Lower leg skin (tissue), 4 donors: ENCODE results near the gene CFAP58. TPM values are rescaled to one million over a fixed set of nuclear protein-coding genes. Genes with fewer than 3 reads are reported as not detected.

Source experiments
- DNase-seq, 2 donors: peaks; one replicate each; pipeline ENCODE4 v3.0.0-alpha.2; 2019; ENCODE audit warnings: low spot score in 2 of 2
- H3K4me3 ChIP-seq: fragments of 200-600 bp; sonication (generic); 2 replicates; pipeline ENCODE4 v1.5.1; 2017; ENCODE audit warnings: mild to moderate bottlenecking, low read depth; ENCODE audit not compliant: poor library complexity, severe bottlenecking
- POLR2A ChIP-seq, 2 donors: fragments of 450-650 bp; IDR thresholded peaks; one replicate each; pipeline ENCODE4 v1.6.1; 2016 to 2017; ENCODE audit warnings: antibody characterized with exemption in 2 of 2, mild to moderate bottlenecking in 1 of 2, moderate library complexity in 1 of 2
- whole genome bisulfite sequencing, 2 donors: methylation state at CpG; one replicate each; pipeline ENCODE4 v1.1.5; 2018; 5-methylcytosine and 5-hydroxymethylcytosine counted together
- intact Hi-C: fragments of 100-400 bp; cut with DNase I; formaldehyde crosslinking; loops from one replicate; pipeline ENCODE4 v1.15.0; 2023; ENCODE audit warnings: low total_unique reads
- total RNA-seq, 4 donors: library from RNA; depleted of rRNA; stranded (reverse); fragments of >200 nt; gene quantifications; one replicate each; pipeline ENCODE4 v1.1.0, GENCODE V29; 2016
- TF ChIP-seq, protein P1 (sequence below), 3 donors: fragments of 450-650 bp; IDR thresholded peaks; one replicate each; pipeline ENCODE4 v1.5.1; 2016; ENCODE audit warnings: antibody characterized with exemption in 3 of 3, mild to moderate bottlenecking in 3 of 3, moderate library complexity in 2 of 3

CFAP58 gene
- total RNA-seq, 4 donors from 2014 or later, result 0.42 to 0.55 (median 0.44) TPM; not detected in 1

DNA sequence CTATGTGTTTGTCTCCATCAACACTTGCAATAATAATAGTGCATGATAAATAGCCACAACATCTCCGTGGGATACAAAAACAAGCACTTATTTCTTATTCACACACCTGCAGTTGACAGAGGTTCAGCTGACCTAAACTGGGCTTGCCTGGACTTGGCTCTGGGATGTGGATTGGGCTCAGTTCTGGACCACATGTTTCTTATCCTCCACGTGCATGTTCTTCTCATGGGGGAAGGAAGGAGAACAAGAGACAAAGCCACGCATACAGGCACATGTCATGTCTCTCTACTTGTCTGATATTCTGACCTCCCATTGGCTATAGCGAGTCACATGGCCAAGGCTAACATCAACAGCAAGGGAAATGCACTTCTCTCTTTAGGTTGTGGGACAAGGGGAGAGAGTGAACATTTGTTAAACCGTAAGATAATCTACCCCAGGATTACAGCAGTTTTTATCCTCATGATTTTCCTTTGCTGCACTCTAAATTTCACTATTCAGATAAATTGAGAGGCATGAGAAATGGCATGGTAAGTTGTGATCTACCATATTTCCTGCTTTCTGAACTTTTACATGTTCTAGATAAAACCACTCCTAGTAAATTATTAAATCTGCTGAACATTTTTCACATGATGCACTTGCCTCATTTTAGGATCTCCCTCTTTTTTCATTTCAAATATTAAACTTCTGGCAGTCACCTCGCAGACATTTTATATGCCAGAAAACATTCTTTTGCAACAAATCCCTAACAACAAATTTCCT lies 33.7 kb downstream of the CFAP58 start:
- no peak overlapping the region for H3K4me3 ChIP-seq
- intact Hi-C loops, result no loop called here
- DNase-seq, result no peak
- 61 to 68% methylated on average over 6 of the region's 6 CpGs for whole genome bisulfite sequencing, 2 donors
- TF ChIP-seq, protein P1, sequence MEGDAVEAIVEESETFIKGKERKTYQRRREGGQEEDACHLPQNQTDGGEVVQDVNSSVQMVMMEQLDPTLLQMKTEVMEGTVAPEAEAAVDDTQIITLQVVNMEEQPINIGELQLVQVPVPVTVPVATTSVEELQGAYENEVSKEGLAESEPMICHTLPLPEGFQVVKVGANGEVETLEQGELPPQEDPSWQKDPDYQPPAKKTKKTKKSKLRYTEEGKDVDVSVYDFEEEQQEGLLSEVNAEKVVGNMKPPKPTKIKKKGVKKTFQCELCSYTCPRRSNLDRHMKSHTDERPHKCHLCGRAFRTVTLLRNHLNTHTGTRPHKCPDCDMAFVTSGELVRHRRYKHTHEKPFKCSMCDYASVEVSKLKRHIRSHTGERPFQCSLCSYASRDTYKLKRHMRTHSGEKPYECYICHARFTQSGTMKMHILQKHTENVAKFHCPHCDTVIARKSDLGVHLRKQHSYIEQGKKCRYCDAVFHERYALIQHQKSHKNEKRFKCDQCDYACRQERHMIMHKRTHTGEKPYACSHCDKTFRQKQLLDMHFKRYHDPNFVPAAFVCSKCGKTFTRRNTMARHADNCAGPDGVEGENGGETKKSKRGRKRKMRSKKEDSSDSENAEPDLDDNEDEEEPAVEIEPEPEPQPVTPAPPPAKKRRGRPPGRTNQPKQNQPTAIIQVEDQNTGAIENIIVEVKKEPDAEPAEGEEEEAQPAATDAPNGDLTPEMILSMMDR (IDR thresholded peaks at IDR 0.05), result no peak
- no peak for TF ChIP-seq POLR2A (IDR thresholded peaks at IDR 0.05)

DNA sequence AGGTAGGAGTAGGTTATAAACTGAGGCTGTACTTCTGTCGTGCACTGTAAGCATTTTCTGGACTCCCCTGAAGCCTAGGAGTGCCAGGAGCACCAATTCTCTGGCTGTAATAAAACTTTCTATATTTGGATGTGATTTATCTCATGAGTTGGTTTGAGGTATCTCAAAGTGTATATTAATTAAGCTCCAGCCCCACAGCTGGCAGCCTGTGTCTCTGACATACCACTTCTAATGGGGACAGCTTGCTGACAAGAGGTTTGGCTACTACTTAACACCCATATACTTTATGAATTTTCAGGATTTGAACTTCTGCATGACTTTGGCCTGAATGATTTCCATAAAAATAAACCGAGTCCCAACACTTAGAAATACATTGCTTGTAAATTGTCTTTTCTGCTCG lies 35.2 kb downstream of the CFAP58 start:
- no peak for DNase-seq
- 56 to 74% methylated on average over 3 of the region's 3 CpGs for WGBS, 2 donors
- H3K4me3 ChIP-seq, result no peak overlapping the region
- intact Hi-C loops, result no loop called here
- TF ChIP-seq POLR2A (IDR thresholded peaks at IDR 0.05), result no peak
- TF ChIP-seq, protein P1 (IDR thresholded peaks at IDR 0.05), result no peak

DNA sequence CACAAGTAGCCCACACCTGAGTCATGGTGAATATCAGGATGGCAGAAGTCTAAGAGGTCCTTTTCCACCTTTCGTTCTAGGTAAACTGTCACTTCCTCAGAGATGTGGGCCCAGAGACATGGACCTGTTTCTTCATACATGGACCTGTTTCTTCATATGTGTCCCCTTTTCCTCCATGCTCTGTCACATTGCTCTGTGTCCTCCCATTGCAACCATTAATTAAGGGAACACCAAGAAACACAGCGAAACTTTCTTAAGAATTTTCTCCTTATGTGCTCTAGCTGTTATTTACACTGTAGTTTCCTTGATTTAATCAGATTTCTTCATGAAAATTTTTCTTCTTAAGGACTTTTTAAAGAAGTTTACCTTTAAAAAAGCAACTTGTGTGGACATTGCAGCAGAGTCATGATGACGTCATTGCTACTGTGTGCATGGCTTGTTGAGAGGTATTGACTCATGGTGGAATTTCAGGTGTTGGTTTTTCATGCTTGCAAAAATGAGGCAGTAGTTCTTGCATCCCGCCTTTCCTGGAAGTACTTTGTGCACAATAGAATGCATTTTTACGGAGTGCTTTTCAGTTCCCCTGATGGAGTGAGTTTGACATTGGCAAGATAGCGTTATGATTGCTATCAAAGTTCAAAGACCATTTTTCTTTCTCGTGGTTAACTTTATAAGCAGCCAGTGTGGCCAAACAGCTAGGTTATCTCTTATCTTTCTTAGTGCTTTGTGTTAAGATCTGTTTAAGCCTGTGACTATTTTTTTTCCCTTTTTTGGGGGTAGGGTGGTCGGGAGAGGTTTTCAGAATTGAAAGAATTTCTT lies 37.7 kb downstream of the CFAP58 start:
- no peak for DNase-seq
- 66 to 80% methylated on average over 8 of the region's 8 CpGs for WGBS, 2 donors
- intact Hi-C loops, result no loop called here
- H3K4me3 ChIP-seq, result no peak overlapping the region
- TF ChIP-seq, protein P1 (IDR thresholded peaks at IDR 0.05), result no peak
- TF ChIP-seq POLR2A (IDR thresholded peaks at IDR 0.05), result no peak

DNA sequence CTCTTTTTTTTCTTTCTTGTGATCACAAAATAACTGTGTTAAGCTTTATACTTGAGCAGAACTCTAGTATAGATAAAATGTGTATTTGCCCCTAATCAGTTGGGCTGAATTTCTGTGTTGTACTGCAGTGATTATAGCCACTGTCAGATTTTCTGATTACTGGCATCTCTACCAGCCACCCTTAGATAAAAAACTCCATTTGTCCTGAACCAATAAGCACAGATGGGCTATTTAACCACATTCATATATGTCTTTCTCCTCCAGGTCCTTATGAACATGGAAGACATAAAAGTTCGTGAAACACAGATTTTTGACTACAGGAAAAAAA lies 38.3 kb downstream of the CFAP58 start:
- TF ChIP-seq, protein P1 (IDR thresholded peaks at IDR 0.05), result no peak
- TF ChIP-seq POLR2A (IDR thresholded peaks at IDR 0.05), result no peak

DNA sequence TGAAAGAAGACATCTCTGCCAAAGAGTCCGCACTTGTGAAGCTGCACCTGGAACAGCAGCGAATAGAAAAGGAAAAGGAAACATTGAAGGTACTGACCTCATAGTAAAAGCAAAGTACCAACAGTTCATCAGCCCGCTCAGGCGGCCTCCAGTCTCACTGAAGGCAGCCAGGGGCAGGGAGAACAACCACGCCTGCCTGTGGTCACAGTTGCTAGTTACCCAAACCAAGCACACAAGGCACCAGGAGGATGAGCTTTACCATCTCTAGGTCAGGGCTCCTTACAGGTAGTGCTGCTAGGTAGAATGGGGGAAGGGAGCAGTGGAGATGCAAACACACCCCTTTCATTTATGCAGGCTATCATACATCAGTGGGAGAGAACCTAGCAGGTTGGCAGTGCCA lies 39.8 kb downstream of the CFAP58 start:
- H3K4me3 ChIP-seq, result no peak overlapping the region
- DNase-seq, result no peak
- intact Hi-C loops, result no loop called here
- TF ChIP-seq POLR2A (IDR thresholded peaks at IDR 0.05), result no peak
- TF ChIP-seq, protein P1 (IDR thresholded peaks at IDR 0.05), result no peak
- WGBS, 2 donors, result 81 to 89% methylated on average over 5 of the region's 5 CpGs

More for the DNA sequence above, 38.3 kb downstream of the CFAP58 start:
- intact Hi-C loops, result no loop called here
- DNase-seq, result no peak
- H3K4me3 ChIP-seq, result no peak overlapping the region
- 70 to 73% methylated on average over 1 of the region's 1 CpG for WGBS, 2 donors
